ENCODE data around the gene PHACTR4. TPM values are rescaled to one million over a fixed set of nuclear protein-coding genes. Genes with fewer than 3 reads are reported as not detected.

PHACTR4 gene
- total RNA-seq, 2 experiments from 2014 or later = 20.3 to 20.9 TPM

GRCh38 chr1:28482702-28483101 is 113.2 kb downstream of the PHACTR4 start:
- ChIA-PET POLR2A (interaction anchor here (1.3 kb wide), 1 partner anchor 13 kb away, joined by 3 read pairs; no protein-coding TSS in a partner anchor), CTCF (no interaction called here)
- DNase-seq (no peak), ATAC-seq (no peak)
- no peak for TF ChIP-seq CTCF (IDR thresholded peaks at IDR 0.05)
- Mint-ChIP-seq H3K4me3 (no peak overlapping the region), H3K27me3 (no peaks in the 10 kb centered on the region), H3K4me1 (ENCODE audit: low read depth) (no peaks in the 10 kb centered on the region), H3K27ac (no peak overlapping the region), H3K9me3 (no peaks in the 10 kb centered on the region), H3K36me3 (ENCODE audit: low read depth) (peaks cover 16% of the 10 kb centered on the region)
- intact Hi-C loops (cut with micrococcal nuclease) = no loop called here

DNA sequence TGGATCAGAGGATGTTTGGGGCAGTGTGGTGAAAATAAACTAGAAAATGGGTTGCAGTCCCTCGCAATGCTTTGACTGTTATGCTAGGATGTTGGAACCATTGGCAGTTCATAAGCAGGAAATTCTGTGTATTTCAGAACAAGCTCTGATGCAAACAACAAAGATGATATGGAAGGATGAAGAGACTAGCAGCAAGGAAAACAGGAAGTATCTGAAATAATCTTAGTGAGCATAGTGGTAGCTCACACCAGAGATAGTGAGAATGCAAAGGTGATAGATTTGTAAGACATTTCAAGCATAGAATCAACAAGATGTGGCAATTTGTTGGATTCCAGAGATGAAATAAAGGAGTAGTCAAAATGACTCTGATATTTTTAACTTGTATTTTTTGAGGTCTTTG is 125.2 kb downstream of the PHACTR4 start:
- H3K9me3 Mint-ChIP-seq = no peaks in the 10 kb centered on the region
- peaks cover 4% of the 10 kb centered on the region for H3K4me1 Mint-ChIP-seq (ENCODE audit: low read depth)
- H3K27ac Mint-ChIP-seq = peak overlapping the region; percentile 47
- DNase-seq (no peak), ATAC-seq (no peak)
- ChIA-PET CTCF (interaction anchor here (1.2 kb wide), 1 partner anchor 136 kb away, joined by 3 read pairs; no protein-coding TSS in a partner anchor), POLR2A (interaction anchor here (1.0 to 1.3 kb wide), 3 partner anchors 11 to 15 kb away, joined by 4 read pairs; partner anchors contain the start of gene RCC1)
- H3K36me3 Mint-ChIP-seq (ENCODE audit: low read depth) = peaks cover 19% of the 10 kb centered on the region
- no peak overlapping the region for H3K4me3 Mint-ChIP-seq
- intact Hi-C loops (cut with micrococcal nuclease) = no loop called here
- no peak for TF ChIP-seq CTCF (IDR thresholded peaks at IDR 0.05)
- no peaks in the 10 kb centered on the region for H3K27me3 Mint-ChIP-seq

DNA sequence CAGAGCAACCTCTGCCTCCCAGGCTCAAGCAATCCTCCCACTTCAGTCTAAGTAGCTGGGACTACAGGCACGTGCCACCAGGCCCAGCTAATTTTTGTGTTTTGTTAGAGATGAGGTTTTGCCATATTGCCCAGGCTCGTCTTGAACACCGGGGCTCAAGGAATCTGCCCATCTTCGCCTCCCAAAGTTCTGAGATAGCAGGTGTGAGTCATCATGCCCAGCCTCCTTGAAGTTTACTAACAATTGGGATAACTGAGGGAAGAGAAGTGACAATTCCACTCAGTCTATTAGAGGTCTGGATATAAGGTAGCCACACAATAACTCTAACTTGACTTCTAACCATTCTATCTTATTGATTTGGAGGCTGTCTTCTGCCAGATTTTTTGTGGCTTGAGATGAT is 130.0 kb downstream of the PHACTR4 start:
- CTCF ChIA-PET = no interaction called here
- Mint-ChIP-seq H3K4me1 (ENCODE audit: low read depth) (peaks cover 8% of the 10 kb centered on the region), H3K27ac (no peak overlapping the region), H3K9me3 (no peaks in the 10 kb centered on the region), H3K36me3 (ENCODE audit: low read depth) (peaks cover 7% of the 10 kb centered on the region), H3K4me3 (no peak overlapping the region), H3K27me3 (no peaks in the 10 kb centered on the region)
- POLR2A ChIA-PET = interaction anchor here (1.9 kb wide), 1 partner anchor 11 kb away, joined by 8 read pairs; no protein-coding TSS in a partner anchor
- intact Hi-C loops (cut with micrococcal nuclease) = no loop called here
- no peak for TF ChIP-seq CTCF (IDR thresholded peaks at IDR 0.05)
- ATAC-seq = no peak
- DNase-seq = no peak

DNA sequence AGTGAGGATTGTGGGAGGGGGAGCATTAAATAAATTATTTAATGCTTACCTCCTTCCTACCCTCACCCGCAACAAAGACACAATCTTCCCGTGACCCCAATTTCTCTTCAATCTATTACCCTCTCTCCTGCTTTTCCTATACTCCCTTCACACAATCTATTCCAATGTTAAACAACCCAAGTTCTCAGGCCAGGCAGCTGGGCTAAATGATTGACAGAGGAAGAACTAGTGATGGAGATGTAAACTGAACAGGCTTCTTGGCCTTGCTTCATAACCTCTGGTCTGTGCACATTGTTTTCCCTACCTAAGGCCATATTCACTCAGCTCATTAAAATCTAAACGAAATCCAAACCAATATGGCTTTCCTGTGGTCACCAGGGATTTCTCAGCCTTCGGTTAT is 132.4 kb downstream of the PHACTR4 start:
- no peaks in the 10 kb centered on the region for H3K9me3 Mint-ChIP-seq
- H3K4me3 Mint-ChIP-seq = no peak overlapping the region
- intact Hi-C loops (cut with micrococcal nuclease) = loop anchor here (10.0 kb wide), 1 partner anchor 87 kb away; no protein-coding TSS in a partner anchor
- no peak for TF ChIP-seq CTCF (IDR thresholded peaks at IDR 0.05)
- H3K27ac Mint-ChIP-seq = no peak overlapping the region
- peaks cover 5% of the 10 kb centered on the region for H3K4me1 Mint-ChIP-seq (ENCODE audit: low read depth)
- DNase-seq (no peak), ATAC-seq (no peak)
- H3K36me3 Mint-ChIP-seq (ENCODE audit: low read depth) = peaks cover 16% of the 10 kb centered on the region
- peaks cover 1% of the 10 kb centered on the region for H3K27me3 Mint-ChIP-seq
- ChIA-PET POLR2A (interaction anchor here (1.0 kb wide), 2 partner anchors 31 to 93 kb away, joined by 3 to 4 read pairs; no protein-coding TSS in a partner anchor), CTCF (no interaction called here)

DNA sequence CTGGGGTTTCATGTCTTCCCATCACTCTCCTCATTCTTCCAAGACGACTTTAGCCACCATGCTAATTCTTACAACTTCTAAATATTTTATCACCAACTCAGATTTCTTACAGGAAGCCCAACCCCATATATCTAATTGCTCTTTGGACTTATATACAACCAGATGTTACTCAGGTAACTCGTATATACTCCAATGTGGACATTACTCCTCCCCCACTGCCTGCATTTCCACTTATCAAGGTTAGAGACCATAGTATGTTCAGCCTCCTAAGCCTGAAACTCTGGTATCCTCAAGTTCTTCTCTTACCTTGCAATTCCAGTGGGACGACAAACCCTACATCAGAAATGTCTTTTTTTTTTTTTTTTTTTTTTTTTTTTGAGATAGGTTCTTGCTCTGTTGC is 133.6 kb downstream of the PHACTR4 start:
- H3K36me3 Mint-ChIP-seq (ENCODE audit: low read depth) = peaks cover 28% of the 10 kb centered on the region
- CTCF ChIA-PET = no interaction called here
- intact Hi-C loops (cut with micrococcal nuclease) = loop anchor here (10.0 kb wide), 1 partner anchor 88 kb away; no protein-coding TSS in a partner anchor
- ATAC-seq (no peak), DNase-seq (no peak)
- no peak for TF ChIP-seq CTCF (IDR thresholded peaks at IDR 0.05)
- peaks cover 5% of the 10 kb centered on the region for H3K4me1 Mint-ChIP-seq (ENCODE audit: low read depth)
- POLR2A ChIA-PET = no interaction called here
- H3K4me3 Mint-ChIP-seq = no peak overlapping the region
- no peak overlapping the region for H3K27ac Mint-ChIP-seq
- H3K9me3 Mint-ChIP-seq = no peaks in the 10 kb centered on the region
- peaks cover 1% of the 10 kb centered on the region for H3K27me3 Mint-ChIP-seq
